PC-9 (cell line): ENCODE data around the gene NFE2. TPM values are rescaled to one million over a fixed set of nuclear protein-coding genes. Genes with fewer than 3 reads are reported as not detected.
"Not testable (repeated sequence)": the region's sequence is repeated elsewhere in the genome, so short reads cannot be mapped to it uniquely, and the experiment has no call there.

Experiments
- BruUV-seq: library from RNA; stranded (reverse); fragments of 400-500 nt; replicated peaks from 2 replicates; lab custom pipeline; 2021; lab: Mats Ljungman, UMichigan
- CTCF ChIA-PET: fragments of 300-600 bp; sonication (Branson Sonifier 250); formaldehyde crosslinking; loops from one replicate; lab custom pipeline; 2022; ENCODE audit warnings: antibody characterized with exemption; lab: Charles Lee
- POLR2A ChIA-PET: fragments of 300-600 bp; sonication (Branson Sonifier 250); formaldehyde crosslinking; loops from one replicate; lab custom pipeline; 2022; ENCODE audit warnings: antibody characterized with exemption; ENCODE audit not compliant: unreplicated experiment; lab: Charles Lee
- DNase-seq, 2 experiments: peaks; one replicate each; pipeline versions ENCODE4 v3.0.0 to v3.0.0-alpha.2; 2015 to 2022; ENCODE audit warnings: mixed read lengths in 1 of 2
- H2AFZ ChIP-seq: fragments of 200-600 bp; sonication (generic); 2 replicates; pipeline ENCODE4 v1.8.1; 2017; ENCODE audit warnings: antibody characterized with exemption
- H3F3A ChIP-seq: fragments of 200-600 bp; sonication (generic); 2 replicates; pipeline ENCODE4 v1.8.1; 2017; ENCODE audit warnings: antibody characterized with exemption, mild to moderate bottlenecking, low read depth; ENCODE audit not compliant: insufficient read depth
- H3K27ac ChIP-seq: fragments of 200-600 bp; sonication (generic); 2 replicates; pipeline ENCODE4 v1.6.1; 2016; ENCODE audit warnings: mixed run types
- H3K27me3 ChIP-seq: fragments of 200-600 bp; sonication (generic); 2 replicates; pipeline ENCODE4 v1.6.1; 2016; ENCODE audit warnings: low read depth, mixed run types; ENCODE audit not compliant: insufficient read depth
- H3K36me3 ChIP-seq: fragments of 200-600 bp; sonication (generic); 2 replicates; pipeline ENCODE4 v1.6.1; 2016; ENCODE audit warnings: low read depth, mixed run types
- H3K4me1 ChIP-seq: fragments of 200-600 bp; sonication (generic); replicated peaks from 2 replicates; pipeline ENCODE4 v1.6.1; 2016; ENCODE audit warnings: mixed run types; ENCODE audit not compliant: insufficient read depth
- H3K4me2 ChIP-seq: fragments of 200-600 bp; sonication (generic); 2 replicates; pipeline ENCODE4 v1.6.1; 2017; ENCODE audit warnings: mixed run types
- H3K4me3 ChIP-seq: fragments of 200-600 bp; sonication (generic); 2 replicates; pipeline ENCODE4 v1.6.1; 2016; ENCODE audit warnings: mixed run types
- H3K79me2 ChIP-seq: fragments of 200-600 bp; sonication (generic); 2 replicates; pipeline ENCODE4 v1.6.1; 2017; ENCODE audit warnings: low read depth, mixed run types
- H3K9me2 ChIP-seq: fragments of 200-600 bp; sonication (generic); 2 replicates; pipeline ENCODE4 v1.8.1; 2017; ENCODE audit warnings: mild to moderate bottlenecking; ENCODE audit not compliant: insufficient read depth
- H3K9me3 ChIP-seq: fragments of 200-600 bp; sonication (generic); 2 replicates; pipeline ENCODE4 v1.8.1; 2016; ENCODE audit warnings: low read depth; ENCODE audit not compliant: insufficient read depth
- H4K20me1 ChIP-seq: fragments of 200-600 bp; sonication (generic); 2 replicates; pipeline ENCODE4 v1.8.1; 2017; ENCODE audit not compliant: insufficient read depth
- EZH2 ChIP-seq: fragments of 200-600 bp; sonication (generic); IDR thresholded peaks from 2 replicates; pipeline ENCODE4 v1.8.0; 2017; ENCODE audit warnings: antibody characterized with exemption, low read depth
- intact Hi-C: fragments of 100-400 bp; cut with micrococcal nuclease; formaldehyde crosslinking; loops from one replicate; pipeline ENCODE4 v1.10.0; 2022; ENCODE audit not compliant: unreplicated experiment
- total RNA-seq: library from RNA; stranded (reverse); gene quantifications from 2 replicates; pipeline ENCODE4 v1.2.3, GENCODE V29; 2021
- TF ChIP-seq, protein P1 (sequence below): fragments of 200-600 bp; sonication (generic); conservative IDR thresholded peaks from 2 replicates; pipeline ENCODE4 v1.6.1; 2017; ENCODE audit warnings: mixed run types, antibody characterized with exemption, mild to moderate bottlenecking, moderate library complexity

The NFE2 gene
- total RNA-seq, 1 experiment from 2014 or later: 1.5 TPM

DNA sequence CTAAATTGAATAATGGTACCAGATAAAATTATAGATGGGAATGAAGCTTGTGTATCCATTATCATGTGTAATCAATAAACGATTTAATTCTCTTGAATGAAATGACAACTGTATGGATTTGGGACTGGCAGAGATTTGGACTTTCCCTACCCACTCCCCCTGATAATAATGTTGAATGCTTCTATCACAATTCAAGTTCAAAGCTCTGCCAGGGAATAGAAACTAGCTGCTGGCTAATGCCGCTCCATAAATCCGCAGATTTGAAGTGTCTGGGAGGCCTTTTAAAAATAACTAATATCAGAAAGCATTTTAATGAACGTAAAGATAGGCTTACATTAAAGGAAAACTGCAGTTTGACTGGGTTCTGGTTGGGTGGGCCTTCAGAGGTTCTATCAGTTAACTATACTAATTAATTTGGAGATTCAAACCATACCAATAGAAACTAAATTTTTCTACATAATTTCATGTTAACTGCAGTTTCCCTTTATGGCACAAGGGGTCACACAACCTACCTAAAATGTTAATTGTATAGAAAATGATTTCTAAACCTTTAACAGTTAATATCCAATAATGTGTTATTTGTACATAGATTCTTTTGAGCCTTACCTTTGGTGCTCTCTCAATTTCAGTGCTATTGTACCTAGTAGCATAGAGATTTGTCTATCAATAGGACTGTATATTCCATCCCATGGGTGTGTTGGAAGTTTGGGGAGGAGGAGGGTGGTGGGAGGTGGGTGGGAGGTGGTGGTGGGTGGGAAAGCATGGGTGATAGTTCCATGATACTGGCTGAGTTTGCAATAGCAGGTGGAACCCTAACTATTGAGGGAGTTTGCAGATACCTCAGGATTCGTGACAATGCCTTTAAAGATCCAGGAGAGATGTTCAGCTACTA, 15.4 kb downstream of the NFE2 start:
- POLR2A ChIA-PET: no interaction called here
- Histone ChIP-seq H3K27me3 (no peaks in the 10 kb centered on the region), H3K4me3 (peak overlapping the region; percentile 10; the same call in 1 of the 2 replicates), H3K36me3 (peaks cover 65% of the 10 kb centered on the region), H3K4me1 (peaks cover 34% of the 10 kb centered on the region), H3K9me3 (no peaks in the 10 kb centered on the region), H3K4me2 (peak overlapping the region; percentile 41), H3K79me2 (peaks cover 48% of the 10 kb centered on the region), H4K20me1 (peaks cover 67% of the 10 kb centered on the region), H2AFZ (no peak overlapping the region), H3F3A (peaks cover 96% of the 10 kb centered on the region), H3K9me2 (no peaks in the 10 kb centered on the region), H3K27ac (peak overlapping the region; percentile 36)
- DNase-seq: no peak
- TF ChIP-seq EZH2: no peak
- TF ChIP-seq, protein P1, sequence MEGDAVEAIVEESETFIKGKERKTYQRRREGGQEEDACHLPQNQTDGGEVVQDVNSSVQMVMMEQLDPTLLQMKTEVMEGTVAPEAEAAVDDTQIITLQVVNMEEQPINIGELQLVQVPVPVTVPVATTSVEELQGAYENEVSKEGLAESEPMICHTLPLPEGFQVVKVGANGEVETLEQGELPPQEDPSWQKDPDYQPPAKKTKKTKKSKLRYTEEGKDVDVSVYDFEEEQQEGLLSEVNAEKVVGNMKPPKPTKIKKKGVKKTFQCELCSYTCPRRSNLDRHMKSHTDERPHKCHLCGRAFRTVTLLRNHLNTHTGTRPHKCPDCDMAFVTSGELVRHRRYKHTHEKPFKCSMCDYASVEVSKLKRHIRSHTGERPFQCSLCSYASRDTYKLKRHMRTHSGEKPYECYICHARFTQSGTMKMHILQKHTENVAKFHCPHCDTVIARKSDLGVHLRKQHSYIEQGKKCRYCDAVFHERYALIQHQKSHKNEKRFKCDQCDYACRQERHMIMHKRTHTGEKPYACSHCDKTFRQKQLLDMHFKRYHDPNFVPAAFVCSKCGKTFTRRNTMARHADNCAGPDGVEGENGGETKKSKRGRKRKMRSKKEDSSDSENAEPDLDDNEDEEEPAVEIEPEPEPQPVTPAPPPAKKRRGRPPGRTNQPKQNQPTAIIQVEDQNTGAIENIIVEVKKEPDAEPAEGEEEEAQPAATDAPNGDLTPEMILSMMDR: peak; percentile 65
- no TSS peak for BruUV-seq
- CTCF ChIA-PET: interaction anchor here (1.5 kb wide), 1 partner anchor 39 kb away, joined by 5 read pairs; no protein-coding TSS in a partner anchor
- intact Hi-C loops: no loop called here

DNA sequence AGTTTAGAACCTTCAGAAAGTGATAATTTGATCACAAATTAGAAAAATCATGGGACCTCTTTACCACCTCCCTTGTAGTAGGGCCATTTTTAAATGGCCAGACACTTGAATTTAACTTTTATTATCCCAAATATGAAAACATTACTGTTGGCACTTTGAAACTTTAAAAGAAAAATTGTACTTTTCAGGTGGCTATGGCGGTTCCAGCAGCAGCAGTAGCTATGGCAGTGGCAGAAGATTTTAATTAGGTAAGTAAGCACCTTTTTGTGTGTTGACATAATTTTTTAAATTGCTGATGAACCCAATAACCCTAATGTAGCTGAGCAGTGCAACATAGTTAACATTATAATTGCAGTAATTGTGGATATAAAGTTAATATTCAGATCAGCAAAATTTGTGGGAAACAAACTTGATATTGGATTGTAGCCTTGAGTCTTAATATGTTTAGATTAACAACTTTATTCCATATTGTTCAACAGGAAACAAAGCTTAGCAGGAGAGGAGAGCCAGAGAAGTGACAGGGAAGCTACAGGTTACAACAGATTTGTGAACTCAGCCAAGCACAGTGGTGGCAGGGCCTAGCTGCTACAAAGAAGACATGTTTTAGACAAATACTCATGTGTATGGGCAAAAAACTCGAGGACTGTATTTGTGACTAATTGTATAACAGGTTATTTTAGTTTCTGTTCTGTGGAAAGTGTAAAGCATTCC, 16.6 kb downstream of the NFE2 start:
- CTCF ChIA-PET, BruUV-seq, H3K27me3 ChIP-seq, intact Hi-C loops, H3K9me2 ChIP-seq, DNase-seq, H3K9me3 ChIP-seq, H2AFZ ChIP-seq: not testable (repeated sequence)
- peaks cover 67% of the 10 kb centered on the region for H4K20me1 ChIP-seq
- peak overlapping the region; percentile 94 for H3K27ac ChIP-seq
- peak overlapping the region; percentile 98 for H3K4me2 ChIP-seq
- POLR2A ChIA-PET: interaction anchor here (0.7 kb wide), 1 partner anchor 30 kb away, joined by 8 read pairs; no protein-coding TSS in a partner anchor
- H3K79me2 ChIP-seq: peaks cover 50% of the 10 kb centered on the region
- H3K4me1 ChIP-seq: peaks cover 34% of the 10 kb centered on the region
- H3K4me3 ChIP-seq: peak overlapping the region; percentile 82
- peaks cover 87% of the 10 kb centered on the region for H3F3A ChIP-seq
- peaks cover 65% of the 10 kb centered on the region for H3K36me3 ChIP-seq

DNA sequence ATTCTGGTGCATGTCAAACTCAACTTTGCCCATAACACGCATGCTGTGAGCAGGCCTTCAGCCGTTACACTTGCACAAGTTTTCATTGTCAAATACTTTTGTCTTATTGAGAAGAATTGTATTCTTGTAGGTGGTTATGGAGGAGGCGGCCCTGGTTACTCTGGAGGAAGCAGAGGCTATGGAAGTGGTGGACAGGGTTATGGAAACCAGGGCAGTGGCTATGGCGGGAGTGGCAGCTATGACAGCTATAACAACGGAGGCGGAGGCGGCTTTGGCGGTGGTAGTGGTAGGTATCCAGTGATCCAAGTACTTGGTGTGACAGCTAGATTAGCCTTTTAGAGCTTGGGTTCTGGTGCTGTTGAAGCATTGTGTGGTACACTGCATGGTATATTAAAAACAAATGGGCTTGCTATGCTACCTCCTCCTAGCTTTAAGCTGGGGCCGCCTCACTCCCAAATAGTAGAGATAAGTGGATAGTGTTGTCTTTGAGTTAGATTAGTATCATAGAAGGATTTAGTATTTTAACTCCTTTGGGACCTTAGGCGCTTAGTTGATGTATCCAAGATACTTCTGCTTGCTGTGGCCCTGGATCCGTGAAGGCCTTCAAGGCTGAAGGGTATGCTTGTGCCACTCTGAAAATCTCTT, 17.7 kb downstream of the NFE2 start:
- peak overlapping the region; percentile 98 for H3K4me2 ChIP-seq
- no peaks in the 10 kb centered on the region for H3K9me3 ChIP-seq
- ChIA-PET POLR2A (interaction anchor here (0.7 kb wide), 2 partner anchors 10 to 29 kb away, joined by 5 to 8 read pairs; no protein-coding TSS in a partner anchor), CTCF (no interaction called here)
- peaks cover 62% of the 10 kb centered on the region for H3K79me2 ChIP-seq
- BruUV-seq: no TSS peak
- H3K27ac ChIP-seq: peak overlapping the region; percentile 94
- H3F3A ChIP-seq: peaks cover 87% of the 10 kb centered on the region
- H4K20me1 ChIP-seq: peaks cover 67% of the 10 kb centered on the region
- no peaks in the 10 kb centered on the region for H3K27me3 ChIP-seq
- no peak for TF ChIP-seq EZH2
- TF ChIP-seq, protein P1: no peak
- DNase-seq: no peak
- intact Hi-C loops: no loop called here
- H3K36me3 ChIP-seq: peaks cover 69% of the 10 kb centered on the region
- peak overlapping the region; percentile 82 for H3K4me3 ChIP-seq
- no peaks in the 10 kb centered on the region for H3K9me2 ChIP-seq
- H2AFZ ChIP-seq: no peak overlapping the region
- peaks cover 39% of the 10 kb centered on the region for H3K4me1 ChIP-seq

DNA sequence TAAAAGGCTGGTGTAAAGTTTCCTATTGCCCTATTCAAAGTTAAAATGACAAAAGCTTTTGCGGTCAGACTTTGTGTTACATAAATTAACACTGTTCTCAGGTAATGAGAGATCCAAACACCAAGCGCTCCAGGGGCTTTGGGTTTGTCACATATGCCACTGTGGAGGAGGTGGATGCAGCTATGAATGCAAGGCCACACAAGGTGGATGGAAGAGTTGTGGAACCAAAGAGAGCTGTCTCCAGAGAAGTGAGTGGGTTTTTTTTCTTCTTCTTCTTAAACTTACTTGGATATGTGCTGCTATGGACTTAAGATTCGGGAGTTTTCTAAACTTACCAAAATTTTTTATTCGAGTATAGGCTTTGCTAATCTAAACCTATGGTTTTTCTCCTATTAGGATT, 19.1 kb downstream of the NFE2 start:
- intact Hi-C loops: loop anchor here (2.0 kb wide), 1 partner anchor 77 kb away; no protein-coding TSS in a partner anchor
- peak overlapping the region; percentile 82 for H3K4me3 ChIP-seq
- H3F3A ChIP-seq: peaks cover 74% of the 10 kb centered on the region
- not testable (repeated sequence) for BruUV-seq, DNase-seq, H3K9me3 ChIP-seq, H2AFZ ChIP-seq, H3K27me3 ChIP-seq, H3K9me2 ChIP-seq
- ChIA-PET POLR2A (interaction anchor here (0.6 kb wide), 2 partner anchors 8 to 17 kb away, joined by 4 to 5 read pairs; no protein-coding TSS in a partner anchor), CTCF (interaction anchor here (0.6 kb wide), 1 partner anchor 63 kb away, joined by 4 read pairs; no protein-coding TSS in a partner anchor)
- H3K4me1 ChIP-seq: peaks cover 49% of the 10 kb centered on the region
- H4K20me1 ChIP-seq: peaks cover 53% of the 10 kb centered on the region
- peaks cover 64% of the 10 kb centered on the region for H3K36me3 ChIP-seq
- H3K4me2 ChIP-seq: peak overlapping the region; percentile 98
- peak overlapping the region; percentile 94 for H3K27ac ChIP-seq
- peaks cover 75% of the 10 kb centered on the region for H3K79me2 ChIP-seq

DNA sequence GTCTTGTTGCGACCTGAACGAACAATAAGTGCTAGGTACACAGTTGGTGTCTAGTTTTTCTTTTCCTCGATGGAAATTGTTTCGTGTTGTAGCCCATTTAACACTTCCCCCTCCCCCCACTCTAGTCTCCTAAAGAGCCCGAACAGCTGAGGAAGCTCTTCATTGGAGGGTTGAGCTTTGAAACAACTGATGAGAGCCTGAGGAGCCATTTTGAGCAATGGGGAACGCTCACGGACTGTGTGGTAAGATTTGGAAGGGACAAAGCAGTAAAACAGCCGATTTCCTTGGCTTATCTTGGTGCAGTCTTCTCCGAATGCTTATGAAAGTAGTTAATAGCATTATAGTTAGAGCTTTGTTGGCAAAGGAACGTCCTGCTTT, 19.6 kb downstream of the NFE2 start:
- not testable (repeated sequence) for H2AFZ ChIP-seq, BruUV-seq, DNase-seq, H3K9me2 ChIP-seq, H3K9me3 ChIP-seq, H3K27me3 ChIP-seq
- H3K4me1 ChIP-seq: peaks cover 49% of the 10 kb centered on the region
- ChIA-PET CTCF (interaction anchor here (0.6 kb wide), 1 partner anchor 62 kb away, joined by 4 read pairs; no protein-coding TSS in a partner anchor), POLR2A (interaction anchor here (0.6 kb wide), 2 partner anchors 9 to 16 kb away, joined by 4 to 5 read pairs; no protein-coding TSS in a partner anchor)
- H3K27ac ChIP-seq: peak overlapping the region; percentile 94
- peak overlapping the region; percentile 82 for H3K4me3 ChIP-seq
- peaks cover 64% of the 10 kb centered on the region for H3K36me3 ChIP-seq
- peaks cover 49% of the 10 kb centered on the region for H4K20me1 ChIP-seq
- H3K79me2 ChIP-seq: peaks cover 80% of the 10 kb centered on the region
- peak overlapping the region; percentile 98 for H3K4me2 ChIP-seq
- H3F3A ChIP-seq: peaks cover 70% of the 10 kb centered on the region
- intact Hi-C loops: loop anchor here (2.0 kb wide), 1 partner anchor 78 kb away; no protein-coding TSS in a partner anchor
